Mucosa of descending colon (tissue), 3 donors: ENCODE measurements around the gene OGDHL. TPM values are rescaled to one million over a fixed set of nuclear protein-coding genes. Genes with fewer than 3 reads are reported as not detected.

Experiments used
- ATAC-seq: fragments of 200-7000 bp; cut with Tn5 transposase; one replicate; pipeline ENCODE4 v1.9.1; 2020; ENCODE audit warnings: mild to moderate bottlenecking, moderate library complexity
- DNase-seq, 3 donors: peaks; one replicate each; pipeline ENCODE4 v3.0.0-alpha.2; 2020
- H3K36me3 ChIP-seq: fragments of 200-600 bp; one replicate; pipeline ENCODE4 v1.8.0; 2021; ENCODE audit warnings: low read depth, mild to moderate bottlenecking
- H3K4me1 ChIP-seq: fragments of 200-600 bp; one replicate; pipeline ENCODE4 v1.8.0; 2021; ENCODE audit warnings: low read depth, mild to moderate bottlenecking
- H3K4me3 ChIP-seq: fragments of 200-600 bp; one replicate; pipeline ENCODE4 v1.8.0; 2021; ENCODE audit warnings: mild to moderate bottlenecking
- H3K9me3 ChIP-seq: fragments of 200-600 bp; one replicate; pipeline ENCODE4 v1.8.0; 2021; ENCODE audit warnings: mild to moderate bottlenecking
- CTCF ChIP-seq: fragments of 200-600 bp; IDR thresholded peaks from one replicate; pipeline ENCODE4 v1.8.0; 2022; ENCODE audit warnings: antibody characterized with exemption, mild to moderate bottlenecking
- intact Hi-C, 2 donors: fragments of 100-400 bp; cut with DNase I in 1 of 2; cut with micrococcal nuclease in 1 of 2; formaldehyde crosslinking; loops; one replicate each; pipeline versions ENCODE4 v1.11.0 to v1.11.1; 2022; cut with DNase I, micrococcal nuclease
- total RNA-seq, 3 donors: library from RNA; stranded (reverse); fragmentation: NEBNext Ultra II Directional in 2 of 3; extraction: Animal tissue kit (Norgen Biotek cat#: 25700) in 2 of 3; gene quantifications; one replicate each; pipeline versions ENCODE4 v1.2.1 to v1.2.4, GENCODE V29; 2021 to 2023
- donor health status: DM: no; HTN: no; CAD: no; lungs with moderate emphysema.
- donor health status: DM: no; HTN: no; CAD: no.
- donor health status: DM: no; HTN: yes; CAD: no.

Gene OGDHL
- total RNA-seq, 3 donors from 2014 or later: 1.9 to 2.6 (median 2.5) TPM

GRCh38 chr10:49749556-49750491 is 12.3 kb downstream of the OGDHL start:
- no peaks in the 10 kb centered on the region for H3K9me3 ChIP-seq
- H3K4me3 ChIP-seq: no peak overlapping the region
- ATAC-seq: no peak
- no peak for DNase-seq
- no peaks in the 10 kb centered on the region for H3K4me1 ChIP-seq
- no peak for TF ChIP-seq CTCF
- H3K36me3 ChIP-seq: no peaks in the 10 kb centered on the region
- intact Hi-C loops: no loop called here

- no peak for DNase-seq
- H3K36me3 ChIP-seq: no peaks in the 10 kb centered on the region
- intact Hi-C loops: no loop called here
- no peak overlapping the region for H3K4me3 ChIP-seq
- no peak for TF ChIP-seq CTCF
- no peaks in the 10 kb centered on the region for H3K9me3 ChIP-seq
- no peak for ATAC-seq
- no peaks in the 10 kb centered on the region for H3K4me1 ChIP-seq
These were observed 13.0 kb downstream of the OGDHL start for GRCh38 chr10:49749144-49749543.

- Histone ChIP-seq H3K4me3 (no peak overlapping the region), H3K36me3 (no peaks in the 10 kb centered on the region), H3K4me1 (no peaks in the 10 kb centered on the region), H3K9me3 (no peaks in the 10 kb centered on the region)
- intact Hi-C loops: no loop called here
- no peak for DNase-seq
- no peak for ATAC-seq
- no peak for TF ChIP-seq CTCF
These were observed 14.1 kb downstream of the OGDHL start for GRCh38 chr10:49748006-49748405.

- Histone ChIP-seq H3K4me1 (no peaks in the 10 kb centered on the region), H3K9me3 (no peaks in the 10 kb centered on the region), H3K36me3 (no peaks in the 10 kb centered on the region), H3K4me3 (no peak overlapping the region)
- intact Hi-C loops: no loop called here
- DNase-seq (no peak), ATAC-seq (no peak)
- no peak for TF ChIP-seq CTCF
These were observed 14.8 kb downstream of the OGDHL start for GRCh38 chr10:49747303-49747646.

GRCh38 chr10:49746626-49747302 is 15.4 kb downstream of the OGDHL start:
- intact Hi-C loops: no loop called here

More at GRCh38 chr10:49746626-49747302, 15.4 kb downstream of the OGDHL start:
- no peak for TF ChIP-seq CTCF
- Histone ChIP-seq H3K4me3 (no peak overlapping the region), H3K36me3 (no peaks in the 10 kb centered on the region), H3K9me3 (no peaks in the 10 kb centered on the region), H3K4me1 (no peaks in the 10 kb centered on the region)
- ATAC-seq (peak; percentile 5), DNase-seq (no peak)
